Right atrium auricular region (tissue), 2 donors: ENCODE data around the gene ICAM5. TPM values are rescaled to one million over a fixed set of nuclear protein-coding genes. Genes with fewer than 3 reads are reported as not detected.
"Not testable (repeated sequence)": the region's sequence is repeated elsewhere in the genome, so short reads cannot be mapped to it uniquely, and the experiment has no call there.

Experiments used
- DNase-seq: peaks from one replicate; pipeline ENCODE4 v3.0.0-alpha.2; 2019; ENCODE audit warnings: low spot score
- H3K27ac ChIP-seq, 2 donors: fragments of 200-600 bp; sonication (generic); 1 replicate in 1 of 2; 2 replicates in 1 of 2; pipeline ENCODE4 v1.5.1; 2016 to 2019
- H3K27me3 ChIP-seq, 2 donors: fragments of 200-600 bp; sonication (generic); one replicate each; pipeline versions ENCODE4 v1.5.1 to v1.6.0; 2017 to 2019
- H3K36me3 ChIP-seq: fragments of 200-600 bp; sonication (generic); one replicate; pipeline ENCODE4 v1.5.1; 2016
- H3K4me1 ChIP-seq, 2 donors: fragments of 200-600 bp; sonication (generic); one replicate each; pipeline versions ENCODE4 v1.5.1 to v1.6.0; 2017 to 2019
- H3K4me3 ChIP-seq, 2 donors: fragments of 200-600 bp; sonication (generic); 1 replicate in 1 of 2; 2 replicates in 1 of 2; pipeline ENCODE4 v1.5.1; 2017 to 2019; ENCODE audit warnings: mild to moderate bottlenecking in 1 of 2, moderate library complexity in 1 of 2
- H3K9me3 ChIP-seq, 2 donors: fragments of 200-600 bp; sonication (generic); one replicate each; pipeline ENCODE4 v1.5.1; 2019
- CTCF ChIP-seq, 2 donors: fragments of 200-600 bp; sonication (generic); IDR thresholded peaks; one replicate each; pipeline ENCODE4 v1.5.1; 2019; ENCODE audit warnings: antibody characterized with exemption in 2 of 2
- total RNA-seq, 2 donors: library from RNA; depleted of rRNA; stranded (reverse); fragments of >200 nt; gene quantifications; one replicate each; pipeline ENCODE4 v1.1.0, GENCODE V29; 2016

Gene ICAM5
- total RNA-seq, 2 donors from 2014 or later = 0.22 to 1.7 TPM

- Histone ChIP-seq H3K4me1 (peaks cover 0 to 34% of the 10 kb centered on the region in 2 donors), H3K27me3 (peaks cover 0 to 5% of the 10 kb centered on the region in 2 donors), H3K27ac (peak overlapping the region; percentile 73 to 85), H3K9me3 (no peaks in the 10 kb centered on the region), H3K4me3 (peak overlapping the region; percentile 27 to 54), H3K36me3 (no peaks in the 10 kb centered on the region)
- TF ChIP-seq CTCF (IDR thresholded peaks at IDR 0.05) = no peak
- no peak for DNase-seq
These were observed 18.1 kb upstream of the ICAM5 start for GRCh38 chr19:10271543-10272086.

GRCh38 chr19:10274589-10274988 is 15.2 kb upstream of the ICAM5 start:
- no peak for DNase-seq
- peaks cover 0 to 20% of the 10 kb centered on the region in 2 donors for H3K4me1 ChIP-seq
- no peak overlapping the region for H3K27ac ChIP-seq
- H3K9me3 ChIP-seq = no peaks in the 10 kb centered on the region
- H3K27me3 ChIP-seq = peaks cover 0 to 5% of the 10 kb centered on the region in 2 donors
- H3K36me3 ChIP-seq = no peaks in the 10 kb centered on the region
- no peak overlapping the region for H3K4me3 ChIP-seq
- no peak for TF ChIP-seq CTCF (IDR thresholded peaks at IDR 0.05)

GRCh38 chr19:10277795-10278589 is 11.8 kb upstream of the ICAM5 start:
- no peak for TF ChIP-seq CTCF (IDR thresholded peaks at IDR 0.05)
- Histone ChIP-seq H3K4me3 (no peak overlapping the region), H3K27me3 (no peaks in the 10 kb centered on the region), H3K9me3 (no peaks in the 10 kb centered on the region), H3K4me1 (no peaks in the 10 kb centered on the region), H3K27ac (no peak overlapping the region), H3K36me3 (no peaks in the 10 kb centered on the region)
- DNase-seq = no peak

GRCh38 chr19:10278935-10279334 is 10.8 kb upstream of the ICAM5 start:
- H3K4me1 ChIP-seq = no peaks in the 10 kb centered on the region
- H3K27ac ChIP-seq = no peak overlapping the region
- H3K4me3 ChIP-seq = no peak overlapping the region
- TF ChIP-seq CTCF (IDR thresholded peaks at IDR 0.05) = no peak
- DNase-seq = no peak
- H3K9me3 ChIP-seq = no peaks in the 10 kb centered on the region
- H3K27me3 ChIP-seq = no peaks in the 10 kb centered on the region
- H3K36me3 ChIP-seq = peaks cover 6% of the 10 kb centered on the region

GRCh38 chr19:10279737-10280442 is 9.9 kb upstream of the ICAM5 start:
- Histone ChIP-seq H3K4me3 (no peak overlapping the region), H3K27ac (no peak overlapping the region), H3K9me3 (no peaks in the 10 kb centered on the region), H3K27me3 (no peaks in the 10 kb centered on the region), H3K36me3 (peaks cover 16% of the 10 kb centered on the region), H3K4me1 (no peaks in the 10 kb centered on the region)
- no peak for DNase-seq
- no peak for TF ChIP-seq CTCF (IDR thresholded peaks at IDR 0.05)

- not testable (repeated sequence) for H3K27me3 ChIP-seq, H3K27ac ChIP-seq, DNase-seq, H3K4me3 ChIP-seq, H3K9me3 ChIP-seq
- peaks cover 0 to 14% of the 10 kb centered on the region in 2 donors for H3K4me1 ChIP-seq
- H3K36me3 ChIP-seq = peaks cover 16% of the 10 kb centered on the region
These were observed 7.7 kb upstream of the ICAM5 start for GRCh38 chr19:10282043-10282442.
